Mesothelial cell of epicardium (in vitro differentiated cells): Measurements from ENCODE around the gene OGFOD2. TPM values are rescaled to one million over a fixed set of nuclear protein-coding genes. Genes with fewer than 3 reads are reported as not detected.
"Not testable (repeated sequence)": the region's sequence is repeated elsewhere in the genome, so short reads cannot be mapped to it uniquely, and the experiment has no call there.

Source experiments
- DNase-seq, 2 experiments: peaks; one replicate each; pipeline ENCODE4 v3.0.0; 2021; ENCODE audit warnings: low spot score in 2 of 2; ENCODE audit not compliant: unreplicated experiment in 2 of 2
- H3K27ac Mint-ChIP-seq: 2 replicates; pipeline ENCODE4 v1.8.0; 2021; ENCODE audit warnings: mixed read lengths
- H3K27me3 Mint-ChIP-seq: 2 replicates; pipeline ENCODE4 v1.8.0; 2021; ENCODE audit warnings: low read depth, mixed read lengths
- H3K36me3 Mint-ChIP-seq: 2 replicates; pipeline ENCODE4 v1.8.0; 2021; ENCODE audit warnings: mixed read lengths
- H3K4me1 Mint-ChIP-seq: 2 replicates; pipeline ENCODE4 v1.8.0; 2021; ENCODE audit warnings: mixed read lengths
- H3K4me3 Mint-ChIP-seq: 2 replicates; pipeline ENCODE4 v1.8.0; 2021; ENCODE audit warnings: mild to moderate bottlenecking, moderate library complexity, mixed read lengths
- H3K9me3 Mint-ChIP-seq: 2 replicates; pipeline ENCODE4 v1.8.0; 2021; ENCODE audit warnings: mixed read lengths
- total RNA-seq: library from RNA; stranded (reverse); gene quantifications from 3 replicates; pipeline ENCODE4 v1.2.1, GENCODE V29; 2021
- TF ChIP-seq, protein P1 (sequence below): fragments of 200-600 bp; sonication (generic); IDR thresholded peaks from one replicate; pipeline ENCODE4 v1.5.0; 2021; ENCODE audit warnings: antibody characterized with exemption; ENCODE audit not compliant: unreplicated experiment

Gene OGFOD2
- total RNA-seq, 1 donor from 2014 or later = 15.0 TPM

DNA sequence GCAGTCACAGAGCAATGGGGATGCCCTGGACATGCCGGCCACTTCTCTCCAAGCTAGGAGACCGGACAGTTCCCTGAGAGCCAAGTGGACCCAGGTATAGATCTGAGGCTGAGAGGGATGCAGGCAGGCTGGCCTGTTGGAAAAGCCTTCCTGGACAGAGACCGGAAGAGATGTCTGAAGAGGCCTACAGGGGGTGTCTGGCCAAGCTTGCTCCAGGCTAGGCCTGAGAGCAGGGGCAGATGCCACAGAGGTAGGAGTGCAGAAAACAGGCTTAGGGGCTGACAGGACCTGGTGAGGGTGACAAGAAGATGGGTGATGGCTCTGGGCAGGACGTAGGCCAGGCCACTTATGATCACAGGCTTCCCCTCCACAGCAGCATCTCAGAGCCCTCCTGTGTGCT lies 35.6 kb downstream of the OGFOD2 start:
- Mint-ChIP-seq H3K9me3 (peaks cover 9% of the 10 kb centered on the region), H3K27ac (no peak overlapping the region), H3K27me3 (no peaks in the 10 kb centered on the region), H3K4me3 (no peak overlapping the region), H3K36me3 (no peaks in the 10 kb centered on the region), H3K4me1 (peaks cover 8% of the 10 kb centered on the region)
- TF ChIP-seq, protein P1, sequence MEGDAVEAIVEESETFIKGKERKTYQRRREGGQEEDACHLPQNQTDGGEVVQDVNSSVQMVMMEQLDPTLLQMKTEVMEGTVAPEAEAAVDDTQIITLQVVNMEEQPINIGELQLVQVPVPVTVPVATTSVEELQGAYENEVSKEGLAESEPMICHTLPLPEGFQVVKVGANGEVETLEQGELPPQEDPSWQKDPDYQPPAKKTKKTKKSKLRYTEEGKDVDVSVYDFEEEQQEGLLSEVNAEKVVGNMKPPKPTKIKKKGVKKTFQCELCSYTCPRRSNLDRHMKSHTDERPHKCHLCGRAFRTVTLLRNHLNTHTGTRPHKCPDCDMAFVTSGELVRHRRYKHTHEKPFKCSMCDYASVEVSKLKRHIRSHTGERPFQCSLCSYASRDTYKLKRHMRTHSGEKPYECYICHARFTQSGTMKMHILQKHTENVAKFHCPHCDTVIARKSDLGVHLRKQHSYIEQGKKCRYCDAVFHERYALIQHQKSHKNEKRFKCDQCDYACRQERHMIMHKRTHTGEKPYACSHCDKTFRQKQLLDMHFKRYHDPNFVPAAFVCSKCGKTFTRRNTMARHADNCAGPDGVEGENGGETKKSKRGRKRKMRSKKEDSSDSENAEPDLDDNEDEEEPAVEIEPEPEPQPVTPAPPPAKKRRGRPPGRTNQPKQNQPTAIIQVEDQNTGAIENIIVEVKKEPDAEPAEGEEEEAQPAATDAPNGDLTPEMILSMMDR = no peak
- no peak for DNase-seq

DNA sequence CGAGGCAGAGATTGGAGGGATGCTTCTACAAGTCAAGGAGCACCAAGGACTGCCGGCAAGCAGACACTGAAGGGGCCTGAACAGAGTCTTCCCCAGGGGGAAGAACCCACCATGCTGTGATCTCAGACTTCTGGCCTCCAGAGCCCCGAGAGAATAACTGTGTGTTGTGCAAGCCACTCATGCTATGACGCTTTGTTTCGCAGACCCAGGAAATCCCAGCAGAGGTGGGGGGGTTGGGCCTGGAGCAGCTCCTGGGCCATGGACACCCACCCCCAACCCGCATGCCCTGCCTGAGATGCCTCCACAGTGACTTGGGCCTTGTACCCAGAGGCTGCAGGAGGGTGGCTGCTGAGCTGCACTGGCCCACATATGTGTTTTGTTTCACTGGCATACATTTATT lies 36.7 kb downstream of the OGFOD2 start:
- DNase-seq = no peak
- H3K4me3 Mint-ChIP-seq = no peak overlapping the region
- peaks cover 8% of the 10 kb centered on the region for H3K4me1 Mint-ChIP-seq
- H3K9me3 Mint-ChIP-seq = peaks cover 10% of the 10 kb centered on the region
- TF ChIP-seq, protein P1 = no peak
- H3K27me3 Mint-ChIP-seq = no peaks in the 10 kb centered on the region
- no peak overlapping the region for H3K27ac Mint-ChIP-seq
- no peaks in the 10 kb centered on the region for H3K36me3 Mint-ChIP-seq

DNA sequence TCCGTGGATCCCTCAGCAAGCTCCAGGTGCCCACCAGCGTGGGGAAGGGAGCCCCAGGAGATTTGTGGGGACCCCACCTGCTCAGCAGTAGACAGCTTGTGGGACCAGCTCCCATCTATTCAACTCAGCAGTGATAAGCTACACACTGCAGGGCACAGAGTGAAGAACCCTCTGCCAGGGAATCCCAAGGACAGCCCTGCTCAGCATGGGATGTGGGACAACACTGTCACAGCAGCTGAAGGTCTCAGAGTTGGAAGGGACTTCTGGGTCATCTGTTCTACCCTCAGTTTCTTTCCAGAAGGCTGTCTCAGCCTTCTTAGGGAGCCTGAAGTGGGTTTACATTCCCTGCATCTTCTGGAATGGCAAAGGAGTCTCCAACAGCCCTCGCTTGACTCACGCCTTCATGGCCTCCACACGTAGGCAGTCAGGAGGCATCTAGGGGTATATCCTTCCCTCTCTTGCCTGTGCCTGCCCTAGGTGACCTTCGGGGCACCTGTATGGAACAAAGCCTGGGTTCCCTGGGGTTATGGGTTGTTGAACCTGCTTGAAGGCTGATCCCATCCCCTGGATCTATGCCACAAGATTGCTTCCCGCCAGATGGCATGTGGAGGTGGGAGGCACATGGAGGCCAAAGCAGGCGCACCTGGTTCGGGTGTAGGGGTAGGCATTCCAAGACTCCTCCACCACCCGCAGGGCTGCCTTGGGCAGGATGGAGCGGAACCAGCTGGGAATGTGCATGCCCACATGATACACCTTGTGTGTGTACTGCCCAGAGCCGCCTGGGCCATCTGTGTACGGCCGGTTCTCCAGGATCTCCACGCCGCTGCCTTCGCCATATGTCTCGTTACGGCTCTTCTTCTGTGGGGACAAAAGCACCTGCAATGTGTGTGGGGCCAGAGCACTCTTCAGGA lies 38.4 kb downstream of the OGFOD2 start:
- H3K27me3 Mint-ChIP-seq = no peaks in the 10 kb centered on the region
- peaks cover 8% of the 10 kb centered on the region for H3K4me1 Mint-ChIP-seq
- H3K9me3 Mint-ChIP-seq = peaks cover 10% of the 10 kb centered on the region
- H3K36me3 Mint-ChIP-seq = no peaks in the 10 kb centered on the region
- TF ChIP-seq, protein P1 = no peak
- H3K4me3 Mint-ChIP-seq = no peak overlapping the region
- no peak for DNase-seq
- H3K27ac Mint-ChIP-seq = no peak overlapping the region

DNA sequence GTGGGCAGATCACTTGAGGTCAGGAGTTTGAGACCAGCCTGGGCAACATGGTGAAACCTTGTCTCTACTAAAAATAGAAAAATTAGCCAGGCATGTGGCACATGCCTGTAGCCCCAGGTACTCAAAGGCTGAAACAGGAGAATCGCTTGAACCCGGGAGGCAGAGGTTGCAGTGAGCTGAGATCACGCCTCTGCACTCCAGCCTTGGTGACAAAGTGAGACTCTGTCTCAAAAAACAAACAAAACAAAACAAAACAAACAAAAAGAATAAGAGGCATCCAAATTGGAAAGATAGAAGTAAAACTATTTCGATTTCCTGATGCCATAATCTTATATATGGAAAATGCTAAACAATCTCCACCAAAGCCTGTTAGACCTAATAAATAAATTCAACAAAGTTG lies 39.4 kb downstream of the OGFOD2 start:
- not testable (repeated sequence) for H3K9me3 Mint-ChIP-seq, DNase-seq, H3K27ac Mint-ChIP-seq, H3K27me3 Mint-ChIP-seq, H3K36me3 Mint-ChIP-seq, H3K4me3 Mint-ChIP-seq
- peaks cover 15% of the 10 kb centered on the region for H3K4me1 Mint-ChIP-seq

DNA sequence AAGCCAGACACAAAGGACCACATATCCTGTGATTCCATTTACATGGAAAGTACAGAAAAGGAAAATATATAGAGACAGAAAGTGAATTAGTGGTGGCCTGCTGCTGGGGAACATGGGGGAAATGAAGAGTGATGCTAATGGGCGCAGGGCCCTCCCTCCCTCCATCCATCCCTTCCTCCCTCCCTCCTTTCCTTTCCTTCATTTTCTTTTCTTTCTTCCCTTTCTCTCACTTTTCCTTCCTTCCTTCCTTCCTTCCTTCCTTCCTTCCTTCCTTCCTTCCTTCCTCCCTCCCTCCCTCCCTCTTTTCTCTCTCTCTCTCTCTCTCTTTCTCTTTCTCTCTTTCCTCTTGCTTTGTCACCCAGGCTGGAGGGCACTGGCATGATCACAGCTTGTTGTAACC lies 42.7 kb downstream of the OGFOD2 start:
- H3K36me3 Mint-ChIP-seq = no peaks in the 10 kb centered on the region
- H3K27ac Mint-ChIP-seq = no peak overlapping the region
- TF ChIP-seq, protein P1 = no peak
- peaks cover 10% of the 10 kb centered on the region for H3K9me3 Mint-ChIP-seq
- H3K4me3 Mint-ChIP-seq = no peak overlapping the region
- H3K27me3 Mint-ChIP-seq = no peaks in the 10 kb centered on the region
- no peak for DNase-seq
- peaks cover 11% of the 10 kb centered on the region for H3K4me1 Mint-ChIP-seq

DNA sequence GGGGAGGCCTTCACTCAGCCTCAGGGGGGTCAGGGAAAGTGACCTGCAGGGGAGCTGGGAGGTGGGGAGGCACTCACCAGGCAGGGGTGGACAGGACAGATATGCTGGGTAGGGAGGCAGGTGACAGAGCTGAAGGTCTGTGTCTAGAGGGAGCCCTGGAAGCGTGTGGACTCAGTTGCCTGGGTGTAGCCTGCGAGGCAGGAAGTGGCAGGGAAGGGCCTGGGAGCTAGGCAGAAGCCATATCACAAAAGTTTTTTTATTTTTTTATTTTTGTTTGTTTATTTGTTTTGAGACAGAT lies 44.7 kb downstream of the OGFOD2 start:
- Mint-ChIP-seq H3K9me3 (peaks cover 7% of the 10 kb centered on the region), H3K36me3 (no peaks in the 10 kb centered on the region), H3K4me3 (no peak overlapping the region), H3K27ac (peak overlapping the region; percentile 73), H3K4me1 (peaks cover 11% of the 10 kb centered on the region), H3K27me3 (no peaks in the 10 kb centered on the region)
- no peak for DNase-seq
- TF ChIP-seq, protein P1 = no peak
